Activated CD8-positive, alpha-beta T cell treated with anti-CD3 and anti-CD28 coated beads, Interleukin-2, amount 10 ng/mL, durations not matched to agents 7 days and 5 days (primary cell): ENCODE results near the gene CLPX. TPM values are rescaled to one million over a fixed set of nuclear protein-coding genes. Genes with fewer than 3 reads are reported as not detected.
"Not testable (repeated sequence)": the region's sequence is repeated elsewhere in the genome, so short reads cannot be mapped to it uniquely, and the experiment has no call there.

Experiments
- ATAC-seq: fragments of 150-1000 bp; cut with Tn5 transposase; one replicate; pipeline ENCODE4 v1.10.0; 2021; ENCODE audit warnings: moderate library complexity
- CTCF ChIA-PET: fragments of 350-600 bp; sonication (Branson Sonifier 250); formaldehyde crosslinking; loops from one replicate; lab custom pipeline; 2021; ENCODE audit warnings: antibody characterized with exemption; lab: Charles Lee
- POLR2A ChIA-PET: fragments of 350-600 bp; sonication (Branson Sonifier 250); formaldehyde crosslinking; loops from one replicate; lab custom pipeline; 2021; ENCODE audit warnings: antibody characterized with exemption; lab: Charles Lee
- DNase-seq: peaks from one replicate; pipeline ENCODE4 v3.0.0-alpha.2; 2020
- H3K27ac Mint-ChIP-seq: one replicate; pipeline ENCODE4 v1.8.0; 2021; ENCODE audit warnings: mild to moderate bottlenecking, mixed read lengths
- H3K27me3 Mint-ChIP-seq: one replicate; pipeline ENCODE4 v1.8.0; 2021; ENCODE audit warnings: low read depth, mixed read lengths
- H3K36me3 Mint-ChIP-seq: one replicate; pipeline ENCODE4 v1.8.0; 2021; ENCODE audit warnings: low read depth, mixed read lengths
- H3K4me1 Mint-ChIP-seq: one replicate; pipeline ENCODE4 v1.8.0; 2021; ENCODE audit warnings: low read depth, mixed read lengths
- H3K4me3 Mint-ChIP-seq: one replicate; pipeline ENCODE4 v1.8.0; 2021; ENCODE audit warnings: mild to moderate bottlenecking, mixed read lengths
- H3K9me3 Mint-ChIP-seq: one replicate; pipeline ENCODE4 v1.8.0; 2022; ENCODE audit warnings: mixed read lengths; ENCODE audit not compliant: insufficient read depth
- total RNA-seq, 2 experiments: library from RNA; stranded (reverse); gene quantifications; one replicate each; pipeline ENCODE4 v1.2.3, GENCODE V29; 2021

Gene CLPX
- 10 to 100 TPM; 40.5 to 42.9 TPM for total RNA-seq

DNA sequence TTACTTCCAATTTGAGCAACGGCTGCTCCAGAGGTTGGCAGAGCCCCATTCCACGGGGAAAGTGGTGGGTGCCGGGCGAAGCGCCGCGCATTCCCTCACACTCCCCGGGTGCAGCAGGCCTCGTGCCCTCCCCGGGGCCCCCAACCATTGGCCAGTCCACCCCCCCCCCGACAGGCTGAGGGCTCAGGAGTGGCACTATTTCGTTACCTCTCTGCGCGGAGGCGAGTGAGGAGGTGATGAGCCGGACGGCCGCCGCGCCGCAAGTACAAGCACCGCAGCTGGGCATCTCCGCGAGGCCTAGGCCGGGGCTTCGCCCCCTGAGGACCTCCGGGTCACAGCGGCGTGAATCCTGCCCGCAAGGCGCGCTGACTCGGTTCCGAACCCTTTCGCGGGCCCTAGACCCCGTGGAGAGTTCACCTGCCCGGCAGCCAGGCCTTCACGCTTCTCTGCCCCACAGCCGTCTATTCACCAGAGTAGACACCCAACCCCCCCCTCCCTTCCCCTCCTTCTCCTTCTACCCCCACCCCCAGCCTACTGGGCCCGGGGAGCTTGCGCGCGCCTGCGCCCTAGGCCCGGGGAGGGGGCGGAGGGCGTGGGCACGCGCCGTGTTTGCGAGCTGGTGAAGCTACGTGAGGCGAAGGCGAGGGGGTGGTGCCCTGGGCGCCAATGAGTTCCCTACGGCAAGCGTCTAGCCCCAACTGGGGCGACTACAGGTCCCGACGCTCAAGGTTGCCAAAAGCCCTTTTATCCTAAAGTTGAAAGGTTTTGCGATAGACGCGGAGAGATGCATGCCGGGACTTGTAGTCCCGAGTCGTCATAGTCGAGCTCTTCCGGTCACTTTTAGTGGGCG lies at the start of gene CLPX:
CLPX (minus strand) TSS at position 475 of the 850 bp plus-strand sequence; CDS start at position 286, 189 bp downstream.
- Mint-ChIP-seq H3K27me3 (no peaks in the 10 kb centered on the region), H3K9me3 (no peaks in the 10 kb centered on the region), H3K4me1 (peaks cover 32% of the 10 kb centered on the region), H3K27ac (peak within 1 kb of the TSS; percentile 90), H3K4me3 (peak within 1 kb of the TSS; percentile 97), H3K36me3 (peaks cover 6% of the 10 kb centered on the region)
- POLR2A ChIA-PET: interaction anchor here (0.6 to 4.0 kb wide), 11 partner anchors 10 to 292 kb away, joined by 3 to 59 read pairs (median 5); partner anchors contain the start of genes PARP16, PDCD7, RNU5B-1 and SPG21
- ATAC-seq (peak; percentile 97), DNase-seq (peak; percentile 93)
- CTCF ChIA-PET: interaction anchor here (0.8 to 2.2 kb wide), 10 partner anchors 9 to 200 kb away, joined by 3 to 22 read pairs (median 3); partner anchors contain the start of genes PARP16 and RNU5B-1

GRCh38 chr15:65233696-65234095 lies 48.6 kb upstream of the CLPX start:
- ATAC-seq: no peak
- POLR2A ChIA-PET: no interaction called here
- H3K4me1 Mint-ChIP-seq: no peaks in the 10 kb centered on the region

DNA sequence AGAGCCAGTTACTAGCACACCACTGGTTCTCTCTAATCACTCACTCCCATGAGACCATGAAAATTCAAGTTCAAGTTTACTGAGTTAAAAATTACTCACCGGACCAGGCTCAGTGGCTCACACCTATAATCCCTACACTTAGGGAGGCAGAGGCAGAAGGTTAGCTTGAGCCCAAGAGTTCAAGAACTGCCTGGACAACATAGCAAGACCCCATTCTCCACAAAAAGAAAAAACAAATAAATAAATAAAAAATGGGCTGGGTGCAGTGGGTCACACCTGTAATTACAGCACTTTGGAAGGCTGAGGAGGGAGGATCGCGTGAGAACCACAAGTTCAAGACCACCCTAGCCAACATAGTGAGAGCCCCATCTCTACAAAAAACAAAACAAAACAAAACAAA lies 47.4 kb upstream of the CLPX start:
- DNase-seq (no peak), ATAC-seq (no peak)
- POLR2A ChIA-PET: no interaction called here
- Mint-ChIP-seq H3K27ac (no peak overlapping the region), H3K9me3 (no peaks in the 10 kb centered on the region), H3K4me3 (no peak overlapping the region), H3K27me3 (no peaks in the 10 kb centered on the region), H3K4me1 (no peaks in the 10 kb centered on the region), H3K36me3 (no peaks in the 10 kb centered on the region)
- CTCF ChIA-PET: no interaction called here

More at GRCh38 chr15:65233696-65234095, 48.6 kb upstream of the CLPX start:
- CTCF ChIA-PET: interaction anchor here (1.2 to 1.9 kb wide), 2 partner anchors 22 to 52 kb away, joined by 4 to 5 read pairs; partner anchors contain the start of gene CILP
- no peaks in the 10 kb centered on the region for H3K36me3 Mint-ChIP-seq
- no peak overlapping the region for H3K27ac Mint-ChIP-seq
- H3K4me3 Mint-ChIP-seq: no peak overlapping the region
- DNase-seq: no peak
- H3K27me3 Mint-ChIP-seq: no peaks in the 10 kb centered on the region
- H3K9me3 Mint-ChIP-seq: no peaks in the 10 kb centered on the region

DNA sequence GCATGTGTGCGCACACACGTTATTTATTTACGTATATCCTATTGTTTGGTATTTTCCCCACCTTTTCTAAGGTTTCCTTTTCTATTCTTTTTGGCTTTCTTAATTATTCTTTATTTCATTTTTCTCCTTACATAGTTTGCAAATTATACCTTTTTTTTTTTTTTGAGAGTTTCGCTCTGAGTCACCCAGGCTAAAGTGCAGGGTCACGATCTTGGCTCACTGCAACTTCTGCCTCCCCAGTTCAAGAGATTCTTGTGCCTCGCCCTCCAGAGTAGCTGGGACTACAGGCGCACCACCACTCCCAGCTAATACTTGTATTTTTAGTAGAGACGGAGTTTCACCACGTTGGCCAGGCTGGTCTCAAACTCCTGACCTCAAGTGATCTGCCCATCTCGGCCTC lies 46.2 kb upstream of the CLPX start:
- H3K27me3 Mint-ChIP-seq: no peaks in the 10 kb centered on the region
- ChIA-PET POLR2A (no interaction called here), CTCF (no interaction called here)
- H3K27ac Mint-ChIP-seq: no peak overlapping the region
- H3K4me1 Mint-ChIP-seq: no peaks in the 10 kb centered on the region
- no peaks in the 10 kb centered on the region for H3K9me3 Mint-ChIP-seq
- DNase-seq (no peak), ATAC-seq (no peak)
- H3K36me3 Mint-ChIP-seq: no peaks in the 10 kb centered on the region
- no peak overlapping the region for H3K4me3 Mint-ChIP-seq

DNA sequence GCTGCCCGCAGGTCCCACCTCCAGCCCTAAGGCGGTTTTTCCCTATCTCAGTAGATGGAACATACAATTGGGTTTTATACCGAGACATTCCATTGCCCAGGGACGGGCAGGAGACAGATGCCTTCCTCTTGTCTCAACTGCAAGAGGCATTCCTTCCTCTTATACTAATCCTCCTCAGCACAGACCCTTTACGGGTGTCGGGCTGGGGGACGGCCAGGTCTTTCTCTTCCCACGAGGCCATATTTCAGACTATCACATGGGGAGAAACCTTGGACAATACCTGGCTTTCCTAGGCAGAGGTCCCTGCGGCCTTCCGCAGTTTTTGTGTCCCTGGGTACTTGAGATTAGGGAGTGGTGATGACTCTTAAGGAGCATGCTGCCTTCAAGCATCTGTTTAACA lies 41.8 kb upstream of the CLPX start:
- H3K27me3 Mint-ChIP-seq, ATAC-seq, H3K27ac Mint-ChIP-seq, POLR2A ChIA-PET, DNase-seq, CTCF ChIA-PET, H3K9me3 Mint-ChIP-seq, H3K4me3 Mint-ChIP-seq, H3K36me3 Mint-ChIP-seq, H3K4me1 Mint-ChIP-seq: not testable (repeated sequence)

DNA sequence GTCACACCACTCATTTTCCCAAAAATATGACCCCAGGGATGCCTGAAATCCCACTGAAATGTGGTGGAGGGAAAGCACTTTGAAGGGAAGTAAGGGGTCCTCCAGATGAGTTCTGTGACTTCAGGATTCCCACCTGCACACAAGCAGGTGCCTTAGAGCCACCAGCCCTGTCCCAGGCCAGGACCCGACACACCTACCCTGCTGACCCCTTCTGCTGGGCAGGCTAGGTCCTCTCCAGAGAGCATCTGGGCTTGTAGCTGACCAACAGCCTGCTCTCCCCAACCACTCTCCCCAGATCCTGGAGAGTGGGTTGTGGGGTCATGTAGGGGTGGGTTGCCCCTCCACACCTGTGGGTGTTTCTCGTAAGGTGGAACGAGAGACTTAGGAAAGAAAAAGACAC lies 41.1 kb upstream of the CLPX start:
- Mint-ChIP-seq H3K27ac (no peak overlapping the region), H3K36me3 (no peaks in the 10 kb centered on the region), H3K4me1 (no peaks in the 10 kb centered on the region), H3K9me3 (no peaks in the 10 kb centered on the region), H3K27me3 (peaks cover under 1% of the 10 kb centered on the region), H3K4me3 (no peak overlapping the region)
- CTCF ChIA-PET: no interaction called here
- ATAC-seq (no peak), DNase-seq (no peak)
- POLR2A ChIA-PET: no interaction called here

- Mint-ChIP-seq H3K36me3 (no peaks in the 10 kb centered on the region), H3K27me3 (peaks cover 2% of the 10 kb centered on the region), H3K4me1 (no peaks in the 10 kb centered on the region), H3K4me3 (no peak overlapping the region), H3K9me3 (no peaks in the 10 kb centered on the region), H3K27ac (no peak overlapping the region)
- DNase-seq: no peak
- ATAC-seq: no peak
- ChIA-PET POLR2A (no interaction called here), CTCF (no interaction called here)
These were observed 38.9 kb upstream of the CLPX start for GRCh38 chr15:65223996-65224395.

GRCh38 chr15:65222891-65223290 lies 37.7 kb upstream of the CLPX start:
- DNase-seq: no peak
- ChIA-PET POLR2A (interaction anchor here (0.7 kb wide), 1 partner anchor 14 kb away, joined by 3 read pairs; no protein-coding TSS in a partner anchor), CTCF (interaction anchor here (1.4 kb wide), 1 partner anchor 96 kb away, joined by 3 read pairs; no protein-coding TSS in a partner anchor)
- ATAC-seq: no peak
- no peaks in the 10 kb centered on the region for H3K4me1 Mint-ChIP-seq
- peaks cover 2% of the 10 kb centered on the region for H3K27me3 Mint-ChIP-seq
- H3K9me3 Mint-ChIP-seq: no peaks in the 10 kb centered on the region
- no peaks in the 10 kb centered on the region for H3K36me3 Mint-ChIP-seq
- no peak overlapping the region for H3K27ac Mint-ChIP-seq
- no peak overlapping the region for H3K4me3 Mint-ChIP-seq

DNA sequence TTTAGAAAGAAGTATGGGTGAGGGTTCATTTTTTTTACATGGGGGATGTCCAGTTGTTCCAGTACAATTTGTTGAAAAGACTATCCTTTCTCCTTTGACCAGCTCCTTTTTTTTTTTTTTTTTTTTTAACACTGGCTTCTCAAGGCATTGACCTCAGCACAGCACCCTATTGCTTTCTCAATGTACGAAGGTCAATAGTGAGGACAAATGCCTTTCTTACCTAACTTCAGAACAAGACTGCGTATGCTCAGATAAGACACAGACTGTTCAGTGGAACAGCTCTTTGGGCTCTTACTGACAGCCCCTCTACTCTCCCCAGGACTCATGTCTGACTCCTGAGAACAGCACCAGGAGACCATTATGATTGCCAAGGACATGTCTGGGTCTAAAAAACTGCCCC lies 36.6 kb upstream of the CLPX start:
- Mint-ChIP-seq H3K9me3 (no peaks in the 10 kb centered on the region), H3K27me3 (peaks cover 2% of the 10 kb centered on the region), H3K36me3 (no peaks in the 10 kb centered on the region), H3K4me1 (peaks cover 1% of the 10 kb centered on the region), H3K27ac (no peak overlapping the region), H3K4me3 (no peak overlapping the region)
- ChIA-PET CTCF (interaction anchor here (0.7 to 1.4 kb wide), 2 partner anchors 97 to 755 kb away, joined by 3 read pairs; no protein-coding TSS in a partner anchor), POLR2A (interaction anchor here (0.5 kb wide), 1 partner anchor 1548 kb away, joined by 3 read pairs; no protein-coding TSS in a partner anchor)
- ATAC-seq (no peak), DNase-seq (no peak)

DNA sequence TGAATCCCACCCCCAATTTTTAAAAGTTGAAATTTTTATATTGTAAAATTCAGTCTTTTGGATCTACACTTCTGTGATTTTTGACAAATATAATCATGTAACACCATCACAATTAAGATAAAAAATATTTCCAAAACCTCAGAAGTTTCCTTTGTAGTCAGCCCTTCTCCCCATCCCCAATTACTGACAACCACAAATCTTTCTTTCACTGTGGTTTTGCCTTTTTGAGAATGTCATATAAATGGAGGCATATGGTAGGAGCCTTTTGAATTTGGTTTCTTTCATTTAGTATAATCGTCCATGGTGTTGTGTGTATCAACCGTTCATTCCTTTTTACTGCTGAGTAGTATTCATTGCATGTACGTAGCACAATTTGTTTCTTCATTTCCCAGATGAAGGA lies 34.0 kb upstream of the CLPX start:
- peaks cover 1% of the 10 kb centered on the region for H3K4me1 Mint-ChIP-seq
- no peaks in the 10 kb centered on the region for H3K9me3 Mint-ChIP-seq
- peaks cover 2% of the 10 kb centered on the region for H3K27me3 Mint-ChIP-seq
- POLR2A ChIA-PET: no interaction called here
- no peaks in the 10 kb centered on the region for H3K36me3 Mint-ChIP-seq
- no peak overlapping the region for H3K4me3 Mint-ChIP-seq
- no peak for DNase-seq
- CTCF ChIA-PET: no interaction called here
- ATAC-seq: no peak
- H3K27ac Mint-ChIP-seq: no peak overlapping the region

DNA sequence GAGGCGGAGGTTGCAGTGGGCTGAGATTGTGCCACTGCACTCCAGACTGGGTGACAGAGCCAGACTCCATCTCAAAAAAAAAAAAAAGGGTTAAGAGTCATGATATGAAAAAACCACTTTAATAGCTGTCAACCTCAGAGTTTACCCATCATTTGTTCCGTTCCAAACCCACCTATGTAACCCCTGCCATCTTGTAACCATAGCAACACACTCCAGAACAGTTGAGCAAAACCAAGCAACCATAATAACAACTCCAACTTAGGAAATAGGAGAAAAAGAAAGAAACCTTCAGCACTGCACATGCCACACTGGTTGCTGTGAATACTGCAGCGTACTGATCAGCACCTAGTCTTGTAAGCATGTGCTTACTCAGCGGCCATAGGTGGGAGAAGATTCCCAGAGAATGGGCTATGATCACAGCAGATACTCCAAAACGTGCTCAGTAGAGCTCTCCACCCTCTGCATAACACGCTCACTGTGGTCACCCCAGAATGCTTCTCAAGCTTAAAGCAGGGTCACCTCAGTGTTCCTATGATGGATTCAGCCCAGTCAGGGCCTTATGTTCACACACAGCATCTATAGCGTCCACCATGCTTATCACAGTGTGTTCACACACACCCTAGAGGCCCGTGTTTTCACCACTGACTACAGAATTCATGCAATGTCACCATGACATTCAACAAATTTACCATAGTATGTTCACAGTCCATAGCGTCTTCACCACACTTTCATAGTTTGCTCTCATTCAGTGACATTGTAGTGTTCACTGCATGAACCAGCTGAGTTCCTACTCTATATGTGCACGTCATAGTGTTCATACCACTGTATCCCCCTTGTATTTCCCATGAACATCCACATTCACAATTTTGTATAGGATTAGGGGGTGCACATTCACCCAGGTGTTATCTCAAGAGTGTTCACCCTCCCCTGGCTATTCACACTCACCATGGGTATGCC lies 32.7 kb upstream of the CLPX start:
- ATAC-seq (peak; percentile 59), DNase-seq (no peak)
- Mint-ChIP-seq H3K27me3 (peaks cover 2% of the 10 kb centered on the region), H3K9me3 (no peaks in the 10 kb centered on the region), H3K27ac (no peak overlapping the region), H3K4me3 (no peak overlapping the region), H3K4me1 (peaks cover 1% of the 10 kb centered on the region), H3K36me3 (no peaks in the 10 kb centered on the region)
- POLR2A ChIA-PET: no interaction called here
- CTCF ChIA-PET: no interaction called here
